HG03460 (cell line): ENCODE measurements around the gene MED26.

Experiments
- ATAC-seq: cut with Tn5 transposase; IDR thresholded peaks from one replicate; pipeline ENCODE4 v1.9.1; 2021; ENCODE audit not compliant: unreplicated experiment

The MED26 gene

GRCh38 chr19:16591803-16592556 is 36.0 kb downstream of the MED26 start:
- no peak for ATAC-seq

- no peak for ATAC-seq
These were observed 36.9 kb downstream of the MED26 start for GRCh38 chr19:16590876-16591802.

- no peak for ATAC-seq
These were observed 38.1 kb downstream of the MED26 start for GRCh38 chr19:16589917-16590316.

GRCh38 chr19:16588824-16589577 is 39.0 kb downstream of the MED26 start:
- peak; percentile 2 for ATAC-seq

GRCh38 chr19:16587833-16588823 is 39.9 kb downstream of the MED26 start:
- ATAC-seq = peak; percentile 33

- no peak for ATAC-seq
These were observed 40.8 kb downstream of the MED26 start for GRCh38 chr19:16586991-16587832.

- ATAC-seq = no peak
These were observed 41.5 kb downstream of the MED26 start for GRCh38 chr19:16586477-16586871.

GRCh38 chr19:16585808-16586476 is 42.1 kb downstream of the MED26 start:
- ATAC-seq = peak; percentile 31

GRCh38 chr19:16585094-16585801 is 42.8 kb downstream of the MED26 start:
- ATAC-seq = no peak

- ATAC-seq = peak; percentile 37
These were observed 43.5 kb downstream of the MED26 start for GRCh38 chr19:16584248-16585093.

- no peak for ATAC-seq
These were observed 45.3 kb downstream of the MED26 start for GRCh38 chr19:16582486-16583261.

GRCh38 chr19:16581971-16582343 is 46.0 kb downstream of the MED26 start:
- ATAC-seq = no peak

GRCh38 chr19:16581145-16581970 is 46.6 kb downstream of the MED26 start:
- ATAC-seq = no peak

GRCh38 chr19:16579381-16579780 is 48.6 kb downstream of the MED26 start:
- no peak for ATAC-seq

- ATAC-seq = no peak
These were observed 50.4 kb downstream of the MED26 start for GRCh38 chr19:16577531-16577985.
